K562 (cell line): ENCODE data around the gene ESPL1. TPM values are rescaled to one million over a fixed set of nuclear protein-coding genes. Genes with fewer than 3 reads are reported as not detected.
A peak's percentile ranks its signal among the peaks of the same experiment; 100 is the strongest.

Source experiments
- C11orf30 ChIP-seq: fragments of 450-650 bp; IDR thresholded peaks from 2 replicates; pipeline ENCODE4 v1.6.1; 2016; ENCODE audit warnings: low read depth, mild to moderate bottlenecking
- COPS2 ChIP-seq: fragments of 450-650 bp; conservative IDR thresholded peaks from 2 replicates; pipeline ENCODE4 v1.6.1; 2016; ENCODE audit warnings: mild to moderate bottlenecking, moderate library complexity
- DIDO1 ChIP-seq: fragments of 450-650 bp; IDR thresholded peaks from 2 replicates; pipeline ENCODE4 v1.6.1; 2016; ENCODE audit warnings: low read depth, missing biosample characterization, missing genetic modification characterization
- E4F1 ChIP-seq: fragments of 250-450 bp; sonication (Bioruptor Pico); IDR thresholded peaks from 2 replicates; pipeline ENCODE4 v1.5.0; 2021; ENCODE audit warnings: mild to moderate bottlenecking, borderline replicate concordance
- FOSL1 ChIP-seq: fragments of 200-800 bp; sonication (Bioruptor generic); conservative IDR thresholded peaks from 2 replicates; pipeline ENCODE4 v1.6.1; 2016; ENCODE audit warnings: missing genetic modification characterization, missing compliant biosample characterization
- GATAD2A ChIP-seq: fragments of 450-650 bp; IDR thresholded peaks from 2 replicates; pipeline ENCODE4 v1.6.1; 2017
- HMBOX1 ChIP-seq: sonication (generic); IDR thresholded peaks from 2 replicates; pipeline ENCODE4 v1.6.1; 2016
- KAT7 ChIP-seq: sonication (generic); formaldehyde crosslinking; IDR thresholded peaks from 2 replicates; pipeline ENCODE4 v1.8.0; 2022; ENCODE audit warnings: missing genetic modification reagents, mild to moderate bottlenecking, borderline replicate concordance
- KLF16 ChIP-seq: IDR thresholded peaks from 2 replicates; pipeline ENCODE4 v1.6.1; 2016; ENCODE audit warnings: antibody characterized with exemption
- MAFK ChIP-seq: IDR thresholded peaks from 2 replicates; pipeline ENCODE4 v1.6.1; 2011; ENCODE audit warnings: low read length, improper control_type of control experiment
- MBD2 ChIP-seq: sonication (generic); IDR thresholded peaks from 2 replicates; pipeline ENCODE4 v1.6.1; 2016; ENCODE audit warnings: low read depth, borderline replicate concordance
- MTA1 ChIP-seq: fragments of 450-650 bp; IDR thresholded peaks from 2 replicates; pipeline ENCODE4 v1.6.1; 2017; ENCODE audit warnings: borderline replicate concordance
- NR2C2 ChIP-seq, 2 experiments: fragments of 200-800 bp in 1 of 2; sonication (Bioruptor generic) in 1 of 2; sonication (generic) in 1 of 2; formaldehyde crosslinking in 1 of 2; IDR thresholded peaks; 2 replicates each; pipeline versions ENCODE4 v1.6.1 to v1.8.0; 2016 to 2022; ENCODE audit warnings: mild to moderate bottlenecking in 1 of 2, missing compliant biosample characterization in 1 of 2, missing genetic modification characterization in 1 of 2, missing genetic modification reagents in 1 of 2
- PKNOX1 ChIP-seq: fragments of 450-650 bp; IDR thresholded peaks from 2 replicates; pipeline ENCODE4 v1.6.1; 2016
- PML ChIP-seq: IDR thresholded peaks from 2 replicates; pipeline ENCODE4 v1.6.1; 2012; ENCODE audit warnings: low read length, inconsistent platforms
- POLR2A ChIP-seq: fragments of 450-650 bp; conservative IDR thresholded peaks from 2 replicates; pipeline ENCODE4 v1.6.1; 2016
- PURB ChIP-seq: sonication (generic); formaldehyde crosslinking; IDR thresholded peaks from 2 replicates; pipeline ENCODE4 v1.9.0; 2021; ENCODE audit warnings: low read depth, mild to moderate bottlenecking, missing genetic modification reagents
- SMARCB1 ChIP-seq: IDR thresholded peaks from 2 replicates; pipeline ENCODE4 v1.6.1; 2011; ENCODE audit warnings: improper control_type of control experiment, low read depth; ENCODE audit not compliant: insufficient read length
- TAF7 ChIP-seq: fragments of 450-650 bp; IDR thresholded peaks from 2 replicates; pipeline ENCODE4 v1.6.1; 2016; ENCODE audit warnings: missing genetic modification characterization, missing compliant biosample characterization
- ZNF23 ChIP-seq: fragments of 250-450 bp; sonication (Bioruptor Pico); IDR thresholded peaks from 2 replicates; pipeline ENCODE4 v1.4.0; 2020; ENCODE audit warnings: mild to moderate bottlenecking
- ZNF347 ChIP-seq: fragments of 450-650 bp; formaldehyde crosslinking; IDR thresholded peaks from 2 replicates; pipeline ENCODE4 v1.4.0; 2020; ENCODE audit warnings: low read depth, mild to moderate bottlenecking, moderate library complexity
- ZNF75A ChIP-seq: fragments of 450-650 bp; formaldehyde crosslinking; IDR thresholded peaks from 2 replicates; pipeline ENCODE4 v1.4.0; 2020; ENCODE audit warnings: mild to moderate bottlenecking
- ZSCAN32 ChIP-seq: fragments of 450-650 bp; formaldehyde crosslinking; IDR thresholded peaks from 2 replicates; pipeline ENCODE4 v1.4.0; 2020; ENCODE audit warnings: mild to moderate bottlenecking, moderate library complexity
- polyA plus RNA-seq, 8 experiments: library from polyadenylated mRNA; depleted of rRNA in 4 of 8; stranded (reverse) in 5 of 8; unstranded in 3 of 8; fragments of >200 nt; fragmentation: Nextera tagmentation in 2 of 8; fragmentation: Illumina TruSeq in 1 of 8; extraction: Ambion mirVana in 2 of 8; extraction: Trizol in 1 of 8; gene quantifications; 2 replicates each; pipeline versions ENCODE4 v1.2.1 to v1.2.3, GENCODE V29; 2011 to 2014; ENCODE audit warnings: inconsistent platforms in 1 of 8, missing spikeins in 1 of 8
- total RNA-seq, 7 experiments: library from RNA; depleted of rRNA in 6 of 7; stranded (reverse); fragments of >200 nt in 6 of 7; fragmentation: Illumina TruSeq in 2 of 7; extraction: Trizol in 2 of 7; gene quantifications; 2 replicates each; pipeline versions ENCODE4 v1.2.1 to v1.2.3, GENCODE V29; 2011 to 2021; ENCODE audit warnings: low replicate concordance in 1 of 7
- TF ChIP-seq, protein P1 (sequence below), 2 experiments: fragments of 450-650 bp in 1 of 2; sonication (generic) in 1 of 2; formaldehyde crosslinking in 1 of 2; IDR thresholded peaks in 1 of 2; conservative IDR thresholded peaks in 1 of 2; 2 replicates each; pipeline versions ENCODE4 v1.6.1 to v1.8.1; 2016 to 2023; ENCODE audit warnings: mild to moderate bottlenecking in 2 of 2, moderate library complexity in 2 of 2, inconsistent platforms in 1 of 2, missing genetic modification reagents in 1 of 2
- TF ChIP-seq, protein P2 (sequence below): fragments of 450-650 bp; formaldehyde crosslinking; IDR thresholded peaks from 2 replicates; pipeline ENCODE4 v1.4.0; 2020; ENCODE audit warnings: mild to moderate bottlenecking, moderate library complexity

The ESPL1 gene
- total and polyA plus RNA-seq, 9 of the 15 experiments (the other 6 are each of a cell fraction or from before 2014, with no cell fraction given) = 1.2 to 55.0 (median 18.7) TPM

- TF ChIP-seq, protein P1, sequence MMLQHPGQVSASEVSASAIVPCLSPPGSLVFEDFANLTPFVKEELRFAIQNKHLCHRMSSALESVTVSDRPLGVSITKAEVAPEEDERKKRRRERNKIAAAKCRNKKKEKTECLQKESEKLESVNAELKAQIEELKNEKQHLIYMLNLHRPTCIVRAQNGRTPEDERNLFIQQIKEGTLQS (IDR thresholded peaks at IDR 0.05) = peak; percentile 88
- TF ChIP-seq, protein P1 (CRISPR knock-in tag; conservative IDR thresholded peaks at IDR 0.05) = peak; percentile 96
- TF ChIP-seq PURB (CRISPR knock-in tag) (no peak), MTA1 (peak; percentile 22; the same call in 1 of the 2 replicates), KAT7 (CRISPR knock-in tag) (no peak), HMBOX1 (peak; percentile 19; the same call in 1 of the 2 replicates), COPS2 (no peak), FOSL1 (peak; percentile 96), PML (no peak), ZNF23 (no peak), KLF16 (no peak), POLR2A (no peak), PKNOX1 (peak; percentile 70), C11orf30 (peak; percentile 92), SMARCB1 (no peak), DIDO1 (tag) (no peak), GATAD2A (0 out of 2 replicates have a peak, but pooled peaks have one; percentile 39), ZNF75A (CRISPR knock-in tag) (no peak), NR2C2 (CRISPR knock-in tag; IDR thresholded peaks at IDR 0.05) (no peak; the same call in none of the 2 replicates), NR2C2 (tag; IDR thresholded peaks at IDR 0.05) (peak; percentile 93), MBD2 (no peak), ZSCAN32 (CRISPR knock-in tag) (no peak), ZNF347 (no peak), TAF7 (tag) (no peak), MAFK (peak; percentile 81), E4F1 (no peak)
- TF ChIP-seq, protein P2, sequence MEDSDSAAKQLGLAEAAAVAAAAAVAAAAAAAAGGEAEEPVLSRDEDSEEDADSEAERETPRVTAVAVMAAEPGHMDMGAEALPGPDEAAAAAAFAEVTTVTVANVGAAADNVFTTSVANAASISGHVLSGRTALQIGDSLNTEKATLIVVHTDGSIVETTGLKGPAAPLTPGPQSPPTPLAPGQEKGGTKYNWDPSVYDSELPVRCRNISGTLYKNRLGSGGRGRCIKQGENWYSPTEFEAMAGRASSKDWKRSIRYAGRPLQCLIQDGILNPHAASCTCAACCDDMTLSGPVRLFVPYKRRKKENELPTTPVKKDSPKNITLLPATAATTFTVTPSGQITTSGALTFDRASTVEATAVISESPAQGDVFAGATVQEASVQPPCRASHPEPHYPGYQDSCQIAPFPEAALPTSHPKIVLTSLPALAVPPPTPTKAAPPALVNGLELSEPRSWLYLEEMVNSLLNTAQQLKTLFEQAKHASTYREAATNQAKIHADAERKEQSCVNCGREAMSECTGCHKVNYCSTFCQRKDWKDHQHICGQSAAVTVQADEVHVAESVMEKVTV = no peak
Measured at GRCh38 chr12:53299101-53299453, 31.0 kb downstream of the ESPL1 start (continued).
